GM19240 (cell line): ENCODE data around the gene PHF12.
"Not testable (repeated sequence)": the region's sequence is repeated elsewhere in the genome, so short reads cannot be mapped to it uniquely, and the experiment has no call there.

ENCODE experiments used
- DNase-seq: peaks from one replicate; pipeline ENCODE4 v3.0.0; 2011; ENCODE audit warnings: low spot score; ENCODE audit not compliant: insufficient read length

Gene PHF12

GRCh38 chr17:28903546-28903841 lies 47.8 kb downstream of the PHF12 start:
- not testable (repeated sequence) for DNase-seq

GRCh38 chr17:28902819-28903545 lies 48.3 kb downstream of the PHF12 start, which contains the start of gene DHRS13:
Gene DHRS13 (minus strand): TSS chr17:28903079. CDS start chr17:28902944, 135 bp downstream.
- peak; percentile 95 for DNase-seq

- DNase-seq, result peak; percentile 43
Observed at GRCh38 chr17:28901866-28902818, 49.2 kb downstream of the PHF12 start.

- no peak for DNase-seq
Observed at GRCh38 chr17:28900986-28901726, 50.2 kb downstream of the PHF12 start.

GRCh38 chr17:28899212-28899815 lies 52.0 kb downstream of the PHF12 start:
- DNase-seq, result no peak

- no peak for DNase-seq
Observed at GRCh38 chr17:28898527-28898955, 52.8 kb downstream of the PHF12 start.

GRCh38 chr17:28897769-28898526 lies 53.4 kb downstream of the PHF12 start:
- DNase-seq, result no peak

- DNase-seq, result no peak
Observed at GRCh38 chr17:28896884-28897768, 54.2 kb downstream of the PHF12 start, which contains the start of gene FLOT2. Gene FLOT2 (minus strand): TSS chr17:28897733. CDS start chr17:28897574, 159 bp downstream.

DNA sequence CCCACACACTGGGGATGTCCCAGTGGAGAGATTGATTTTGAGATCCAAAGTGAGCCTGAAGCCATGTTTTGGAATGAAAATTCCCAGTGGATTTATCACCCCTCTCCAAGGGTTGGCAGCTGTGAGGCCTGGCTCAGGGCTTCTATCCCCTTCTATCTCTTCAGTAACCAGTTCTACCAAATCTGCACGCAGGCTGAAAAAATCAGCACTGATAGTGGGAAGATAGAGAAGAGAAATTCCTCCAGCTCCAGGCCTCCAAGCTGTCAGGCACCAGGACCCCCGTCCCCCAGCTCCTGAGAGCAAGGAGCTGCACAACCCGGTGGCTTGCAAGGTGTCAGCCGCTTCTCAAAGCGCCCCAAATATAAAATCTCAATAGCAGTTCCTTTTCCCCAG lies 54.8 kb downstream of the PHF12 start:
- DNase-seq, result no peak

- no peak for DNase-seq
Observed at GRCh38 chr17:28895794-28896447, 55.4 kb downstream of the PHF12 start.

- not testable (repeated sequence) for DNase-seq
Observed at GRCh38 chr17:28893248-28894183, 57.8 kb downstream of the PHF12 start.

- DNase-seq, result peak; percentile 55
Observed at GRCh38 chr17:28892024-28892423, 59.3 kb downstream of the PHF12 start.

DNA sequence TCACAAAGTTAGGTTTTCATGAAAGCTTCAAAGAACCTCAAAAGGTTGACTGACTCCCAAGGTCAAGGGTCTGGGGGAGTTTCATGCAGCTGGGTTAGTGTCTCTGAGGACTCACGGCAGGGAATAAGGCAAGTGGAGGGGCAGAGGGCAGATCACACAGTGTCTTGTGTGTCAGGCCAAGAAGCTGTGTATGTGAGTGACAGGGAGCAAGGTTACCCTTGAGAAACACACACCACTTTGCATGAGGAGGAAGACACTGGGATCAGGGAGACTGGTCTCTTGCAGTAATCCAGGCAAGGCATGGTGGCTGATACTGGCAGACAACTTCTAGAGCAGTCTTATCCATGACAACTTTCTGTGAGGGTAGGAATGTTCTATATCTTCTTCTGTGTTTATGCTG lies 60.1 kb downstream of the PHF12 start:
- DNase-seq, result no peak

DNA sequence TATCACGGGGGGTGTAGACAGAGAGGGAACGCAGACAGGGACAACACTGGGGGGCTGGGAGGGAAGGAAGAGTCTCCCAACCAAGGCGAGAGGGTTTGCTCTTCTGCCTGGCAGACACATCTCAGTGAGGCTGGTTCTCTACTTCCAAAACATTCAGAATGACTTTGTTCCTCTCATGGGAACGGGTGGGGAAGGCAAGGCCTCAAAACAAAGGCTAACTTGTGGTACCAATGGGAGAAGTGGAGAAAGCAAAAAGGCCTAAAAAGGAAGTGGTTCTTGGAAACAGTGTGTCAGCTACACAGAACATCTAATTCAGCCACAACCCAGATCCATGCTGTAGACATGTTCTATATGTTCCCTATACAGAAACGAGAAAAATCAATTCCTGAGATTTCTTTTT lies 61.3 kb downstream of the PHF12 start:
- no peak for DNase-seq

DNA sequence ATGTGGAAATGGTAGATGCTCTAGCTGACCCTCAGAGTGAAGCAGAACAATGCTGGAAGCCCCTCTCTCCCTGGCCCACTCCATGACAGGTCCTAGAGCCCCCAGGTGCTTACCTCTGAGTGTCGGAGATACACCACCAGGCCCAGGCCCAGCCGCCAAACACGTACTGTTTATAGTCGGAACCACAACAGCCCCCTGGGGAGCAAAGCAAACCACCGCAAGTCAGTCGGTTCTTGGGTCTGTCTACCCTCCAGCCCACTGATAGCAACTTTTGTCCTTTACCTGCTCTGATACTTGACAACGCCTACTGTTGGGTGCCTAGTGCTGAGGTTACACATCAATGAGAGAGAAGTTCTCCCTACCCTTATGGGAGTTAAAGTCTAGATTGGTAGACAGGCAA lies 62.5 kb downstream of the PHF12 start:
- DNase-seq, result no peak

GRCh38 chr17:28887871-28888471 lies 63.3 kb downstream of the PHF12 start:
- no peak for DNase-seq

- no peak for DNase-seq
Observed at GRCh38 chr17:28885951-28886350, 65.4 kb downstream of the PHF12 start.
